Fibroblast of skin of right biceps (primary cell): ENCODE results near the gene ARHGAP25.
A peak's percentile ranks its signal among the peaks of the same experiment; 100 is the strongest.

Experiments used
- DNase-seq: peaks from one replicate; pipeline ENCODE4 v3.0.0-alpha.2; 2013

ARHGAP25 gene

GRCh38 chr2:68734688-68735525, at the start of gene ARHGAP25:
Gene ARHGAP25 (plus strand): TSS chr2:68734811. CDS start chr2:68735200, 389 bp downstream.
- DNase-seq = no peak

GRCh38 chr2:68686178-68686577, 48.4 kb upstream of the ARHGAP25 start:
- DNase-seq = no peak

- no peak for DNase-seq
Measured at GRCh38 chr2:68687018-68687417, 47.6 kb upstream of the ARHGAP25 start.

- no peak for DNase-seq
Measured at GRCh38 chr2:68689553-68690537, 44.8 kb upstream of the ARHGAP25 start.

GRCh38 chr2:68690851-68691250, 43.8 kb upstream of the ARHGAP25 start:
- no peak for DNase-seq

GRCh38 chr2:68692511-68692910, 42.1 kb upstream of the ARHGAP25 start:
- no peak for DNase-seq

- no peak for DNase-seq
Measured at GRCh38 chr2:68693951-68694350, 40.7 kb upstream of the ARHGAP25 start.

- no peak for DNase-seq
Measured at GRCh38 chr2:68695971-68696370, 38.6 kb upstream of the ARHGAP25 start.

- DNase-seq = no peak
Measured at GRCh38 chr2:68696554-68696953, 38.1 kb upstream of the ARHGAP25 start.

- no peak for DNase-seq
Measured at GRCh38 chr2:68698567-68699377, 35.8 kb upstream of the ARHGAP25 start.

- no peak for DNase-seq
Measured at GRCh38 chr2:68700560-68700959, 34.1 kb upstream of the ARHGAP25 start.

GRCh38 chr2:68706637-68707036, 28.0 kb upstream of the ARHGAP25 start:
- no peak for DNase-seq

- no peak for DNase-seq
Measured at GRCh38 chr2:68708629-68709028, 26.0 kb upstream of the ARHGAP25 start.

- DNase-seq = peak; percentile 39
Measured at GRCh38 chr2:68709421-68709911, 25.1 kb upstream of the ARHGAP25 start.

GRCh38 chr2:68710336-68710735, 24.3 kb upstream of the ARHGAP25 start:
- DNase-seq = no peak

GRCh38 chr2:68710756-68711155, 23.9 kb upstream of the ARHGAP25 start:
- no peak for DNase-seq

- no peak for DNase-seq
Measured at GRCh38 chr2:68714866-68715265, 19.7 kb upstream of the ARHGAP25 start.

GRCh38 chr2:68715353-68716041, 19.1 kb upstream of the ARHGAP25 start:
- DNase-seq = peak; percentile 49

- no peak for DNase-seq
Measured at GRCh38 chr2:68716604-68717304, 17.9 kb upstream of the ARHGAP25 start.

GRCh38 chr2:68717305-68717661, 17.3 kb upstream of the ARHGAP25 start:
- DNase-seq = no peak

GRCh38 chr2:68719912-68720311, 14.7 kb upstream of the ARHGAP25 start:
- no peak for DNase-seq
